Astrocyte (in vitro differentiated cells and primary cell): ENCODE results near the gene SLC1A6. TPM values are rescaled to one million over a fixed set of nuclear protein-coding genes. Genes with fewer than 3 reads are reported as not detected.
"Not testable (repeated sequence)": the region's sequence is repeated elsewhere in the genome, so short reads cannot be mapped to it uniquely, and the experiment has no call there.

Source experiments
- DNase-seq: peaks from one replicate; pipeline ENCODE4 v3.0.0-alpha.2; 2010; ENCODE audit warnings: low read depth
- FAIRE-seq: peaks from 2 replicates; lab custom pipeline; 2011; peaks lifted over from hg19 to GRCh38; lab: Jason Lieb, UNC
- H2AFZ ChIP-seq: 2 replicates; pipeline ENCODE4 v1.6.0; 2012; ENCODE audit warnings: low read depth, low read length, inconsistent platforms
- H3K27ac ChIP-seq: 2 replicates; pipeline ENCODE4 v1.5.1; 2011; ENCODE audit warnings: low read depth, low read length, inconsistent platforms
- H3K27me3 ChIP-seq: 2 replicates; pipeline ENCODE4 v1.6.0; 2011; ENCODE audit warnings: low read length, inconsistent platforms; ENCODE audit not compliant: insufficient read depth
- H3K36me3 ChIP-seq: 2 replicates; pipeline ENCODE4 v1.5.1; 2011; ENCODE audit warnings: low read length, inconsistent platforms; ENCODE audit not compliant: insufficient read depth
- H3K4me1 ChIP-seq: 2 replicates; pipeline ENCODE4 v1.5.1; 2011; ENCODE audit warnings: low read length, inconsistent platforms; ENCODE audit not compliant: insufficient read depth
- H3K4me2 ChIP-seq: 2 replicates; pipeline ENCODE4 v1.6.0; 2012; ENCODE audit warnings: low read length, inconsistent platforms
- H3K4me3 ChIP-seq: 2 replicates; pipeline ENCODE4 v1.5.1; 2011; ENCODE audit warnings: low read depth, mild to moderate bottlenecking, low read length, inconsistent platforms; ENCODE audit not compliant: insufficient read depth
- H3K79me2 ChIP-seq: 2 replicates; pipeline ENCODE4 v1.6.0; 2012; ENCODE audit warnings: mild to moderate bottlenecking, low read length, inconsistent platforms; ENCODE audit not compliant: insufficient read depth
- H3K9ac ChIP-seq: 2 replicates; pipeline ENCODE4 v1.6.0; 2012; ENCODE audit warnings: mild to moderate bottlenecking, low read length, inconsistent platforms
- H3K9me3 ChIP-seq: 2 replicates; pipeline ENCODE4 v1.5.1; 2012; ENCODE audit warnings: low read depth, mild to moderate bottlenecking, low read length, inconsistent platforms; ENCODE audit not compliant: insufficient read depth
- H4K20me1 ChIP-seq: 2 replicates; pipeline ENCODE4 v1.6.0; 2012; ENCODE audit warnings: low read length, inconsistent platforms; ENCODE audit not compliant: insufficient read depth
- H3K27ac Mint-ChIP-seq: one replicate; pipeline ENCODE4 v1.8.0; 2021; ENCODE audit warnings: mild to moderate bottlenecking, mixed read lengths; ENCODE audit not compliant: unreplicated experiment
- H3K27me3 Mint-ChIP-seq: one replicate; pipeline ENCODE4 v1.8.0; 2021; ENCODE audit warnings: low read depth, mixed read lengths; ENCODE audit not compliant: unreplicated experiment
- H3K36me3 Mint-ChIP-seq: one replicate; pipeline ENCODE4 v1.8.0; 2021; ENCODE audit warnings: low read depth, mixed read lengths; ENCODE audit not compliant: unreplicated experiment
- H3K4me1 Mint-ChIP-seq: one replicate; pipeline ENCODE4 v1.8.0; 2021; ENCODE audit warnings: low read depth, mixed read lengths; ENCODE audit not compliant: unreplicated experiment
- H3K4me3 Mint-ChIP-seq: one replicate; pipeline ENCODE4 v1.8.0; 2021; ENCODE audit warnings: mild to moderate bottlenecking, moderate library complexity, mixed read lengths; ENCODE audit not compliant: unreplicated experiment
- H3K9me3 Mint-ChIP-seq: one replicate; pipeline ENCODE4 v1.8.0; 2021; ENCODE audit warnings: mild to moderate bottlenecking, mixed read lengths; ENCODE audit not compliant: unreplicated experiment
- EZH2 ChIP-seq: IDR thresholded peaks from 2 replicates; pipeline ENCODE4 v1.6.1; 2012; ENCODE audit warnings: mild to moderate bottlenecking, low read length, inconsistent platforms; ENCODE audit not compliant: insufficient read depth
- total RNA-seq: library from RNA; stranded (reverse); gene quantifications from 2 replicates; pipeline ENCODE4 v1.2.1, GENCODE V29; 2021
- TF ChIP-seq, protein P1 (sequence below): IDR thresholded peaks from 2 replicates; pipeline ENCODE4 v1.5.1; 2011; ENCODE audit warnings: low read depth, mild to moderate bottlenecking, inconsistent platforms, low read length, moderate library complexity; ENCODE audit not compliant: insufficient read depth

Gene SLC1A6
- total RNA-seq, 1 donor from 2014 or later = 1.6 TPM

DNA sequence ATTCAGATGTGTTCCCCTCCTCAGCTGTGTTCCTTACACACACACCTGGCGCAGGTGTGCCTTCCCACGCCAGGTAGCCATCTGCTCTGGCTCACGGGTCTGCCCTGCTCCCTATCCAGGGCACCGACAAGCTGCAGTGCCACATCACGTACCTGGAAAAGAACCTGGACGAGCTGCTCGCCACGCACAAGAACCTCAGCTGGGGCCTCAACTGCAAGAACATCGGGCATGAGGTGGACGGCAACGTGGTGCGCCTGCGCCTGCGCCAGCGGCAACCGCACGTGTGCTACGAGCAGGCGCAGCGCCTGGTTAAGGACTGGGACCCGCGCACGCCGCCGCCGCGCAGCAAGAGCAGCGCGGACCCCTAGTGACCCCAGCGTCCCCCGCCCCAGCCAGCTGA is 43.1 kb upstream of the SLC1A6 start:
- no peaks in the 10 kb centered on the region for H3K9me3 Mint-ChIP-seq
- Histone ChIP-seq H3K4me2 (no peak overlapping the region), H3K27me3 (no peaks in the 10 kb centered on the region), H4K20me1 (no peaks in the 10 kb centered on the region), H2AFZ (no peak overlapping the region), H3K36me3 (no peaks in the 10 kb centered on the region), H3K79me2 (no peaks in the 10 kb centered on the region), H3K4me1 (no peaks in the 10 kb centered on the region), H3K27ac (no peak overlapping the region), H3K9me3 (no peaks in the 10 kb centered on the region), H3K9ac (no peak overlapping the region), H3K4me3 (no peak overlapping the region)
- no peaks in the 10 kb centered on the region for H3K4me1 Mint-ChIP-seq
- H3K4me3 Mint-ChIP-seq = no peak overlapping the region
- FAIRE-seq = no peak
- peaks cover 17% of the 10 kb centered on the region for H3K27me3 Mint-ChIP-seq
- TF ChIP-seq, protein P1, sequence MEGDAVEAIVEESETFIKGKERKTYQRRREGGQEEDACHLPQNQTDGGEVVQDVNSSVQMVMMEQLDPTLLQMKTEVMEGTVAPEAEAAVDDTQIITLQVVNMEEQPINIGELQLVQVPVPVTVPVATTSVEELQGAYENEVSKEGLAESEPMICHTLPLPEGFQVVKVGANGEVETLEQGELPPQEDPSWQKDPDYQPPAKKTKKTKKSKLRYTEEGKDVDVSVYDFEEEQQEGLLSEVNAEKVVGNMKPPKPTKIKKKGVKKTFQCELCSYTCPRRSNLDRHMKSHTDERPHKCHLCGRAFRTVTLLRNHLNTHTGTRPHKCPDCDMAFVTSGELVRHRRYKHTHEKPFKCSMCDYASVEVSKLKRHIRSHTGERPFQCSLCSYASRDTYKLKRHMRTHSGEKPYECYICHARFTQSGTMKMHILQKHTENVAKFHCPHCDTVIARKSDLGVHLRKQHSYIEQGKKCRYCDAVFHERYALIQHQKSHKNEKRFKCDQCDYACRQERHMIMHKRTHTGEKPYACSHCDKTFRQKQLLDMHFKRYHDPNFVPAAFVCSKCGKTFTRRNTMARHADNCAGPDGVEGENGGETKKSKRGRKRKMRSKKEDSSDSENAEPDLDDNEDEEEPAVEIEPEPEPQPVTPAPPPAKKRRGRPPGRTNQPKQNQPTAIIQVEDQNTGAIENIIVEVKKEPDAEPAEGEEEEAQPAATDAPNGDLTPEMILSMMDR = no peak
- TF ChIP-seq EZH2 = no peak
- no peak overlapping the region for H3K27ac Mint-ChIP-seq
- DNase-seq = no peak
- no peaks in the 10 kb centered on the region for H3K36me3 Mint-ChIP-seq

DNA sequence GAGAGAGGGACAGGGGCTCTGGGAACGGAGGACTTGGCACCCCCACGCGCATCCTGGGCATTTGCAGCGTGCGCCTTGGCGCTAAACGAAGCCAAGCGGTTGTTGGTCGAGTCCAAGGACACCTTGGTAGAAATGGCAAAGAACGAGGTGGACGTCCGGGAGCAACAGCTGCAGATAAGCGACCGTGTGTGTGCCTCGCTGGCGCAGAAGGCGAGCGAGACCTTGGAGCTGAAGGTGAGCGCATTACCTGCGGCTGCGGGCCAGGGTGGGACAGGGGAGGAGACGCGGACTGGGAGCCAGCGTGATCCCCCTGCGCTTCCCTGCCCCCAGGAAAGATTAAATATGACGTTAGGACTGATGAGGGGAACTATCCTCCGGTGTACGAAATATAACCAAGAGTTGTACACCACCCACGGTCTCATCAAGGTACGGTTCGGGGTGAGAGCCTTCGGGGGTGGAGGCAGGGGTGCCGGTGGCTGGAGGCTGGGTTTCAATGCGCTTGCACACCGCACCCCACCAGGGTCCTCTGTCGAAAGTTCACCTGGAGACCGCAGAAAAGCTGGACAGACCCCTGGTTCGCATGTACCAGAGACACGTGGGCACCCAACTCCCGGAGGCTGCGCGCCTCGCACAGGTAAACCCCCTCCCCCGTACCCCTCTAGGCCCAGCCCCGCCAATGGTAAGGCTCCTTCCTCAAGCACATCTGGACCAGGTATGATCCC is 41.8 kb upstream of the SLC1A6 start:
- no peaks in the 10 kb centered on the region for H3K9me3 ChIP-seq
- H3K27me3 ChIP-seq = no peaks in the 10 kb centered on the region
- peaks cover 25% of the 10 kb centered on the region for H3K27me3 Mint-ChIP-seq
- H3K27ac ChIP-seq = no peak overlapping the region
- no peak for TF ChIP-seq EZH2
- TF ChIP-seq, protein P1 = no peak
- no peak overlapping the region for H3K9ac ChIP-seq
- no peak overlapping the region for H3K27ac Mint-ChIP-seq
- no peak for FAIRE-seq
- no peaks in the 10 kb centered on the region for H4K20me1 ChIP-seq
- DNase-seq = no peak
- no peaks in the 10 kb centered on the region for H3K4me1 ChIP-seq
- H3K4me3 ChIP-seq = no peak overlapping the region
- H2AFZ ChIP-seq = no peak overlapping the region
- no peaks in the 10 kb centered on the region for H3K9me3 Mint-ChIP-seq
- H3K79me2 ChIP-seq = no peaks in the 10 kb centered on the region
- H3K36me3 Mint-ChIP-seq = no peaks in the 10 kb centered on the region
- H3K4me2 ChIP-seq = no peak overlapping the region
- H3K36me3 ChIP-seq = no peaks in the 10 kb centered on the region
- H3K4me3 Mint-ChIP-seq = no peak overlapping the region
- H3K4me1 Mint-ChIP-seq = no peaks in the 10 kb centered on the region

DNA sequence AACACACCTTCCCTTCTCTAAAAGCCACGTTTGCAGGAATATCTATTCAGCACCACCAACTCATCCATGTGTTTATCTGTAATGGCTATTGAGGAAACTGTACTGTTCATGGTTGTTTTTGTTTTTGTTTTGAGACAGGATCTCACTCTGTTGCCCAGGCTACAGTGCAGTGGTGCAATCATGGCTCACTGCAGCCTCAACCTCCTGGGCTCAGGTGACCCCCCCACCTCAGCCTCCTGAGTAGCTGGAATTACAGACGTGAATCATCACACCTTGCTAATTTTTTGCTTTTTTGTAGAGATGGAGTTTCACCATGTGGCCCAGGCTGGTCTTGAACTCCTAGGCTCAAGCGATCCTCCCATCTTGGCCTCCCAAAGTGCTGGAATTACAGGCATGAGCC is 39.2 kb upstream of the SLC1A6 start:
- H3K9me3 ChIP-seq, H3K27ac Mint-ChIP-seq, H3K4me3 Mint-ChIP-seq, DNase-seq, H3K27ac ChIP-seq, H4K20me1 ChIP-seq, H3K4me2 ChIP-seq, H3K36me3 Mint-ChIP-seq, H2AFZ ChIP-seq, H3K79me2 ChIP-seq, H3K4me3 ChIP-seq, H3K27me3 ChIP-seq, FAIRE-seq, H3K4me1 ChIP-seq, H3K36me3 ChIP-seq, H3K9me3 Mint-ChIP-seq, H3K9ac ChIP-seq, H3K4me1 Mint-ChIP-seq: not testable (repeated sequence)
- H3K27me3 Mint-ChIP-seq = peaks cover 34% of the 10 kb centered on the region
